ENCODE results near the gene OTUB2.

GRCh38 chr14:94048691-94049624 is 22.8 kb downstream of the OTUB2 start:
- TF ChIP-seq EZH2phosphoT487 (IDR thresholded peaks at IDR 0.05; ENCODE audit: low read length) (no peak), EZH2 (optimal IDR thresholded peaks at IDR 0.05; ENCODE audit: low read depth, low read length) (no peak)

All from MM.1S (cell line).